ENCODE measurements around the gene ALDH3A1.

ALDH3A1 gene

GRCh38 chr17:19740933-19741332, 7.2 kb downstream of the ALDH3A1 start:
- DNase-seq (ENCODE audit: low spot score), result no peak

DNA sequence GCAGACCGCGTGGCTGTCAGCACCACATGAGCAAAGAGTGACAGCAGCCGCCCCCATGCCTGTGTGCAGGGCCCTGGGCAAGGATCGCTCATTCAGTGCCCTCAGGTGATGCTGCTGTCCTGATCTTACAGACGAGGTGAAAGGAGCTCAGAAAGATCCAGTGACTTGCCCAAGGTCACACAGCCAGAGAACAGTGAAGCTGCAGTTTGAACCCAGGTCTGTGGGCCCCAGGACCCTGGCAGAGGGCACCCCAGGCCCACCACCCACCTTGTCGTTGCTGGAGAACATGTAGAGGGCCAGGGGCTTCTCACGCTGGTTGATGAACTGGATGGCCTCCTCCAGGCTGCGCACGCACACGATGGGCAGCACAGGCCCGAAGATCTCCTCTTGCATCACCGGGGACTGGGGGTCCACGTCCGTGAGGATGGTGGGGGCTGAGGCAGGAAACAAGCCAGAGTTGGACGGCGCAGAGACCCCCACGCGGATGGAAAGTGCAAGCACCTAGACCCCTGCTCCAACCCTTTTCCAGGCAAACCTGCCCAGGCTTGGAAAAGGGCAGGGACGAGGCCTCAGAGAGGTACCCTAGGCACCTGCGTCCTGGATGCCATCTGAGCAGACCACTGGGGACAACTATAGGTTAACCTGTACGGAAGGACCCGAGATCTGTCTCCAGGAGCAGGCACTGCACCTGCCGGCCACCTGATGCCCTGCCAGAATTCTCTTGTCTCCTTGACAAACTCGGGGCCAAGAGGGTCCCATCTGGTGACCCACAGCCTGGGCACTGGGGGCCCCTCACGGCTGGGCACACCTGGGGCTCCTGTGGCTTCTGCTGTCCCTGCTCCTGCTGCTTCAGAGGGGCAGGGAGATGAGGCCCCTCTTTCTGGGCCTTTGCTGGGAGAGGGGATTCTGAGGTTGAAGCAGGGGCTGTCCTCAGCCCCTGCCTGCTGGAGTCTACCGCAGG, 8.6 kb downstream of the ALDH3A1 start:
- no peak for DNase-seq (ENCODE audit: low spot score)

GRCh38 chr17:19738757-19739156, 9.3 kb downstream of the ALDH3A1 start:
- no peak for DNase-seq (ENCODE audit: low spot score)

- DNase-seq (ENCODE audit: low spot score), result no peak
Observed at GRCh38 chr17:19738073-19738449, 10.0 kb downstream of the ALDH3A1 start.

GRCh38 chr17:19737305-19738072, 10.6 kb downstream of the ALDH3A1 start:
- DNase-seq (ENCODE audit: low spot score), result no peak

DNA sequence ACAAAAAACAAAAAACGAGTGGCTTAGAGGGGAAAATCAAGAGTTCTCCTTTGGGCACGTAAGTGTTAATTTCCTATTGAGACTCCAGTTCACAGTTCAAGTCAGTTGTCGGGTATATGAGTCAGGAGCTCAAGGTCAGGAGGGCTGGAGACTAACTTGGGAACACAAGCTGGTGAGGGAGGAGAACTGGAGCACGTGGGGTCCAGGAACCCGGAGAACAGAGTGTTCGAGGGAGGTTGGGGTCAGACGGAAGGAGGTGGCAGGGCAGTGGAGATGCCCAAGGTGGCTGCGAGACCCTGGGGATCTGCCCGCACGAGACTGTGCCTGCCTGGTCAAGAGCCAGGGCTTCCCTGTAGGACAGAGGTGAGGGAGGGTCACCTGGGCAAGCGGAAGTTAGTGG, 12.0 kb downstream of the ALDH3A1 start:
- DNase-seq (ENCODE audit: low spot score), result no peak

- no peak for DNase-seq (ENCODE audit: low spot score)
Observed at GRCh38 chr17:19733953-19734526, 14.1 kb downstream of the ALDH3A1 start.

GRCh38 chr17:19731626-19732025, 16.5 kb downstream of the ALDH3A1 start:
- no peak for DNase-seq (ENCODE audit: low spot score)

- no peak for DNase-seq (ENCODE audit: low spot score)
Observed at GRCh38 chr17:19730843-19731242, 17.3 kb downstream of the ALDH3A1 start.

DNA sequence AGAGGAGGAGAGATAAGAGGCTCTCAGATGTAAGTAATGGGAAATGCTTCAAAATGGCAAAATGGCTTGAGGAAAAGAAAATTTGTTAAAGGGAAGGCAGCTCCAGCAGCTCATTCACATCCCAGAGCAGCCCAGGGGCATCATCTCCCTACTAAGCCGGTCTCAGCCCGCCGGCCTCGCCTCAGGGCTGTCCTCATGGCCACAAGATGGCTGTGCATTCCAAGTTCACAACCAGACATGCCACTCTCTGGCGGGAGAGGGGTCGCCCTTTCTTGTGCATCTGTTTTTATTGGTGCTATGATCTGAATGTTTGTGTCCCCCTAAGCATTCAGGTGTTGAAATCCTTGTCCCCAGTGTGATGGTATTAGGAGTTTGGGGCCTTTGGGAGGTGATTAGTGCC, 18.2 kb downstream of the ALDH3A1 start:
- no peak for DNase-seq (ENCODE audit: low spot score)

DNA sequence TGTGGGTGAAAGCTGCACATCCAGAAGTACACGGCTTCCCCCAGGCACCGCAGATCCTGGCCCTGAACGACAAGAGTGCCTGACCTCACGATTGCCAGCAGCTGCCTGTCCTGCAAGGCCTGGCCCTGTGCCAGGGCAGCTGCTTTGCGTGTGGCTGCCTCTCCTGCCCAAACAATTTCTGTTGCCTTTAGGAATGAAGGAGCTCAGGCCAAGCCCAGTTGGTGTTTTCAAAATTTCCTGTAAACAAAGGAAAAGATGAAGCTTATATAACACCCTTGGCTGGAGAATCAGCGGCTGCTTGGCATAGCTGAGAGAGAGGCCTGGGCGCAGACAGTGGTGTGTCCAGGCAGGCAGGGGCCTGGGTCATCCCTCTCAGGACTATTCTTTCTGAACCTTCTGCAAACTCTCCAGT, 20.0 kb downstream of the ALDH3A1 start:
- DNase-seq (ENCODE audit: low spot score), result peak; percentile 16

GRCh38 chr17:19727501-19728078, 20.5 kb downstream of the ALDH3A1 start:
- DNase-seq (ENCODE audit: low spot score), result no peak

DNA sequence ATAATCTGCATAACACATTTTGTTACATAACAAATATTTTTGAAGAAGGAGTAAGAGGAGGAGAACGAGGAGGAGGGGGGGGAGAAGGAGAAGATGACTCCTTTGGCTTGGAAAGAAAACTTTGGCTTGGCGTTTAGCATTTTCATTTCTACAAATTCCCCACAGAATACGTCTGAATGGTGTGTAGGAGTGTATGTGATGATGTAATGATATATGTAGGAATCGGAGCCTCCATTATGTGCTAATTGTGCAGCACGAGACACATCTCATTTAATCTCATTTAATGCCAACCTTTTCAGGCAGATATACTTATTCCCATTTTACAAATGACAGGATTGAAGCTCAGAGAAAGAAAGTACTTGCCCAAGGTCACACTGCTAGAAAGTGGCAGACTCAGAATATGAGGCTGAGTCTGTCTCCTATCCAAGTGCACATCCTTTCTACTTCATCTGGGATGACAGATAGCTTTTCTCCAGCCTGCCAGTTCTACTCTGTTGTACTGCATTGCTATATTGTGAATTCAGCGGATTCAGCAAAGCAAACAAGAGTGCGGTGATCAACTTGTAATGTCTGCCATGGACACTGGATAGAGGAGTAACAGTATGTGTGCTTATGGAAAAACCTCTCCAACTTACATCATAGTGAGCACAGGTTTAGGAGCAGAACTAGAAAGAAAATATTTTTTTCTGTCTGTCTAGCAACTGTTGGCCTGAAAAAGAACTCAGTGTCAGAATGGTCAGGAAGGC, 21.3 kb downstream of the ALDH3A1 start:
- DNase-seq (ENCODE audit: low spot score), result no peak

- DNase-seq (ENCODE audit: low spot score), result no peak
Observed at GRCh38 chr17:19725486-19725885, 22.6 kb downstream of the ALDH3A1 start.

DNA sequence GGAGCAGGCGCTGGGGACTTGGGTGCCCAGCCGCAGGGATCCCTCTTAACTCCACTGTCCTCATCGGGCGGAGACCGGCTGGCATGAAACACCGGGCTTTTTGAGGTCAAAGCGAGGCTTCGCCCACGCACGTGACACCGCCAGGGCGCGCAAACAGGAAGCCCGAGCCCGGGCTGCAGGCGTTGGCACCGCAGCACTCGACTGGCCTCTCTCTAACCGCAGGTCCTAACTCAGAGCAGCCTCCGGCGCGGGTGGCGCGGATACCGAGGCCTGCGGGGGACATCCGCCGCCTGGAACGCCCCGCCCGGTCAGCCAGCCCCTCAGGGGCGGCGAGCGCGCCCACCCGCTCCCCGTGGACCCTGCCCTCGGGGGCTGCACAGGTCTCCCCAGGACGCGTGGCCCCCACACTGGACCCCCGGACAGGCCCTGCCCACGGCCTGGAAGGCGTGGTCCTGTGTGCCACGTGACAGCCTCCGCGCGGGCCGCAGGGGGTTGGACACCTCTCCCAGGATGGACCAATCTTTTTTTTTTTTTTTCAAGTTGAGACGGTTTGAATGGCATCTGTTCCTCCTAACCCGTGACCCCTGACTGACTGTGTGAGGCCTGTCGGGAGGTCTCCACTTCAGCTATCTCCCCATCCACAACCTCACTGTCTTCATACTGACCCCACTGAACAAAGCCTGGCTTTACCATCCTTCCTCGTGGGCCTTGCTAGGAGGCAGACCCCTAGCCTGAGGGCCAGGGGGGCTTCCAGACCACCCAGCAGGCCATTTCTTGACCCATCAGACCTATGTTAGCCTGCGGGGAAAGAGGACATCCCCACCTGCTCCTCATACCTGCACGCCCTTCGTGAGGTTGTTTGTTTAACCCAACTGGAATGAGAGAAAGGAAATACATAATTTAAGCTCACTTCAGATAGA, 23.3 kb downstream of the ALDH3A1 start:
- no peak for DNase-seq (ENCODE audit: low spot score)

- no peak for DNase-seq (ENCODE audit: low spot score)
Observed at GRCh38 chr17:19723964-19724363, 24.1 kb downstream of the ALDH3A1 start.

GRCh38 chr17:19720631-19721426, 27.3 kb downstream of the ALDH3A1 start:
- DNase-seq (ENCODE audit: low spot score), result no peak

- DNase-seq (ENCODE audit: low spot score), result no peak
Observed at GRCh38 chr17:19720210-19720475, 28.0 kb downstream of the ALDH3A1 start.

- DNase-seq (ENCODE audit: low spot score), result no peak
Observed at GRCh38 chr17:19719355-19720209, 28.5 kb downstream of the ALDH3A1 start.

Data from NAMALWA (cell line).